ENCODE results near the gene BCL2L2.

GRCh38 chr14:23258256-23258655 lies 48.4 kb upstream of the BCL2L2 start:
- TF ChIP-seq CTCF (IDR thresholded peaks at IDR 0.05; ENCODE audit: insufficient read depth, low read depth, low read length) (no peak), EZH2 (IDR thresholded peaks at IDR 0.05; ENCODE audit: insufficient read depth, low read length) (no peak)

All from astrocyte (in vitro differentiated cells and primary cell).